GM23248 (cell line): ENCODE results near the gene GSTM5. TPM values are rescaled to one million over a fixed set of nuclear protein-coding genes. Genes with fewer than 3 reads are reported as not detected.

Experiments used
- DNase-seq: peaks from one replicate; pipeline ENCODE4 v3.0.0-alpha.2; 2015
- H2AFZ ChIP-seq: fragments of 200-600 bp; sonication (generic); 2 replicates; pipeline ENCODE4 v1.6.1; 2016; ENCODE audit warnings: antibody characterized with exemption
- H3F3A ChIP-seq: fragments of 200-600 bp; sonication (generic); 2 replicates; pipeline ENCODE4 v1.6.1; 2016; ENCODE audit warnings: mild to moderate bottlenecking, antibody characterized with exemption, mixed run types; ENCODE audit not compliant: insufficient read depth
- H3K27ac ChIP-seq: fragments of 200-600 bp; sonication (generic); 2 replicates; pipeline ENCODE4 v1.5.1; 2016; ENCODE audit warnings: mild to moderate bottlenecking
- H3K27me3 ChIP-seq: fragments of 200-600 bp; sonication (generic); replicated peaks from 2 replicates; pipeline ENCODE4 v1.6.1; 2016; ENCODE audit warnings: mild to moderate bottlenecking; ENCODE audit not compliant: insufficient read depth
- H3K36me3 ChIP-seq: fragments of 200-600 bp; sonication (generic); 2 replicates; pipeline ENCODE4 v1.6.1; 2016; ENCODE audit warnings: low read depth, mild to moderate bottlenecking
- H3K4me1 ChIP-seq: fragments of 200-600 bp; sonication (generic); 2 replicates; pipeline ENCODE4 v1.6.1; 2016; ENCODE audit warnings: mild to moderate bottlenecking; ENCODE audit not compliant: insufficient read depth
- H3K4me2 ChIP-seq: fragments of 200-600 bp; sonication (generic); one replicate; pipeline ENCODE4 v1.6.1; 2016; ENCODE audit warnings: mild to moderate bottlenecking; ENCODE audit not compliant: unreplicated experiment
- H3K4me3 ChIP-seq: fragments of 200-600 bp; sonication (generic); 2 replicates; pipeline ENCODE4 v1.5.1; 2016; ENCODE audit warnings: mild to moderate bottlenecking
- H3K79me2 ChIP-seq: fragments of 200-600 bp; sonication (generic); 2 replicates; pipeline ENCODE4 v1.6.1; 2016; ENCODE audit warnings: mild to moderate bottlenecking; ENCODE audit not compliant: insufficient read depth
- H3K9ac ChIP-seq: fragments of 200-600 bp; sonication (generic); 2 replicates; pipeline ENCODE4 v1.6.1; 2016; ENCODE audit warnings: mild to moderate bottlenecking
- H3K9me2 ChIP-seq: fragments of 200-600 bp; sonication (generic); 2 replicates; pipeline ENCODE4 v1.6.1; 2016; ENCODE audit warnings: mixed run types, mild to moderate bottlenecking, moderate library complexity; ENCODE audit not compliant: insufficient read depth
- H3K9me3 ChIP-seq: fragments of 200-600 bp; sonication (generic); one replicate; pipeline ENCODE4 v1.6.1; 2017; ENCODE audit warnings: low read depth
- H4K20me1 ChIP-seq: fragments of 200-600 bp; sonication (generic); 2 replicates; pipeline ENCODE4 v1.6.0; 2016; ENCODE audit not compliant: insufficient read depth
- EZH2 ChIP-seq: fragments of 200-600 bp; sonication (generic); IDR thresholded peaks from 2 replicates; pipeline ENCODE4 v1.6.1; 2018; ENCODE audit warnings: antibody characterized with exemption, mild to moderate bottlenecking; ENCODE audit not compliant: insufficient read depth, poor library complexity, severe bottlenecking
- EZH2phosphoT487 ChIP-seq: fragments of 200-600 bp; sonication (generic); IDR thresholded peaks from 2 replicates; pipeline ENCODE4 v1.6.1; 2018; ENCODE audit warnings: antibody characterized with exemption, moderate library complexity, mild to moderate bottlenecking, low read depth; ENCODE audit not compliant: insufficient read depth
- WGBS, 2 experiments: methylation state at CpG; one replicate each; pipeline ENCODE4 v1.1.6; 2015 to 2017; ENCODE audit warnings: low lambda C conversion rate in 2 of 2, low coverage in 1 of 2; ENCODE audit errors: missing lambda C conversion rate in 2 of 2; 5-methylcytosine and 5-hydroxymethylcytosine counted together
- in situ Hi-C: fragments of 300-500 bp; cut with MboI; formaldehyde crosslinking; loops from 2 replicates; pipeline ENCODE4 v1.15.0; 2020
- polyA plus RNA-seq: library from polyadenylated mRNA; unstranded; fragments of >200 nt; fragmentation: Nextera tagmentation; extraction: Ambion mirVana; gene quantifications from 2 replicates; pipeline ENCODE4 v1.2.1, GENCODE V29; 2016
- total RNA-seq: library from RNA; depleted of rRNA; stranded (reverse); fragments of >200 nt; shearing (Covaris generic); gene quantifications from 2 replicates; pipeline ENCODE4 v1.2.3, GENCODE V29; 2014

Gene GSTM5
- total and polyA plus RNA-seq, 2 experiments from 2014 or later = 2.4 to 2.5 TPM

GRCh38 chr1:109756848-109757521, 44.9 kb downstream of the GSTM5 start:
- no peak for DNase-seq
- Histone ChIP-seq H3K9me3 (no peaks in the 10 kb centered on the region), H3K79me2 (no peaks in the 10 kb centered on the region), H3F3A (no peaks in the 10 kb centered on the region), H3K4me2 (no peak overlapping the region), H3K4me3 (no peak overlapping the region), H3K9ac (no peak overlapping the region), H3K27ac (no peak overlapping the region), H3K36me3 (no peaks in the 10 kb centered on the region), H3K9me2 (no peaks in the 10 kb centered on the region), H2AFZ (no peak overlapping the region), H3K27me3 (no peaks in the 10 kb centered on the region), H3K4me1 (no peaks in the 10 kb centered on the region), H4K20me1 (no peaks in the 10 kb centered on the region)
- in situ Hi-C loops = loop anchor here (10.0 kb wide), 1 partner anchor 112 kb away; no protein-coding TSS in a partner anchor
- 76 to 84% methylated on average over 7 of the region's 7 CpGs for WGBS, 2 experiments
- TF ChIP-seq EZH2phosphoT487 (no peak), EZH2 (no peak)

GRCh38 chr1:109757936-109758786, 46.1 kb downstream of the GSTM5 start:
- no peaks in the 10 kb centered on the region for H3K9me2 ChIP-seq
- no peaks in the 10 kb centered on the region for H3K9me3 ChIP-seq
- no peak overlapping the region for H3K4me2 ChIP-seq
- no peak for DNase-seq
- H3K36me3 ChIP-seq = no peaks in the 10 kb centered on the region
- no peaks in the 10 kb centered on the region for H4K20me1 ChIP-seq
- no peaks in the 10 kb centered on the region for H3K4me1 ChIP-seq
- H3K9ac ChIP-seq = no peak overlapping the region
- no peak for TF ChIP-seq EZH2
- no peak for TF ChIP-seq EZH2phosphoT487
- H3K27ac ChIP-seq = no peak overlapping the region
- H3K79me2 ChIP-seq = no peaks in the 10 kb centered on the region
- WGBS, 2 experiments = 83 to 86% methylated on average over 10 to 13 of the region's 13 CpGs
- no peak overlapping the region for H3K4me3 ChIP-seq
- H3K27me3 ChIP-seq = no peaks in the 10 kb centered on the region
- no peaks in the 10 kb centered on the region for H3F3A ChIP-seq
- in situ Hi-C loops = loop anchor here (10.0 kb wide), 1 partner anchor 113 kb away; no protein-coding TSS in a partner anchor
- no peak overlapping the region for H2AFZ ChIP-seq

- no peaks in the 10 kb centered on the region for H3K4me1 ChIP-seq
- no peaks in the 10 kb centered on the region for H3K9me2 ChIP-seq
- H2AFZ ChIP-seq = no peak overlapping the region
- WGBS, 2 experiments = 88% methylated on average over 11 of the region's 11 CpGs
- no peak overlapping the region for H3K4me3 ChIP-seq
- H3K27ac ChIP-seq = no peak overlapping the region
- in situ Hi-C loops = loop anchor here (10.0 kb wide), 1 partner anchor 115 kb away; no protein-coding TSS in a partner anchor
- H3K4me2 ChIP-seq = no peak overlapping the region
- no peaks in the 10 kb centered on the region for H4K20me1 ChIP-seq
- H3K9ac ChIP-seq = no peak overlapping the region
- no peaks in the 10 kb centered on the region for H3K79me2 ChIP-seq
- H3K27me3 ChIP-seq = no peaks in the 10 kb centered on the region
- no peaks in the 10 kb centered on the region for H3K9me3 ChIP-seq
- DNase-seq = no peak
- TF ChIP-seq EZH2phosphoT487 (no peak), EZH2 (no peak)
- H3F3A ChIP-seq = no peaks in the 10 kb centered on the region
- no peaks in the 10 kb centered on the region for H3K36me3 ChIP-seq
These were observed 47.7 kb downstream of the GSTM5 start for GRCh38 chr1:109759513-109760334.

- no peaks in the 10 kb centered on the region for H3K27me3 ChIP-seq
- H3K9me2 ChIP-seq = no peaks in the 10 kb centered on the region
- no peaks in the 10 kb centered on the region for H3F3A ChIP-seq
- no peak overlapping the region for H2AFZ ChIP-seq
- TF ChIP-seq EZH2phosphoT487 (no peak), EZH2 (no peak)
- DNase-seq = no peak
- H3K79me2 ChIP-seq = no peaks in the 10 kb centered on the region
- no peaks in the 10 kb centered on the region for H4K20me1 ChIP-seq
- WGBS, 2 experiments = 78 to 79% methylated on average over 7 of the region's 7 CpGs
- in situ Hi-C loops = no loop called here
- no peak overlapping the region for H3K27ac ChIP-seq
- no peaks in the 10 kb centered on the region for H3K36me3 ChIP-seq
- H3K4me1 ChIP-seq = no peaks in the 10 kb centered on the region
- H3K4me2 ChIP-seq = no peak overlapping the region
- no peak overlapping the region for H3K4me3 ChIP-seq
- H3K9me3 ChIP-seq = no peaks in the 10 kb centered on the region
- H3K9ac ChIP-seq = no peak overlapping the region
These were observed 48.7 kb downstream of the GSTM5 start for GRCh38 chr1:109760581-109761226.
